NCI-H187 (cell line): ENCODE results near the gene KLK2.

Source experiments
- DNase-seq, 2 experiments: peaks; one replicate each; lab custom pipeline; 2025; lab: John Stamatoyannopoulos, UW

KLK2 gene

DNA sequence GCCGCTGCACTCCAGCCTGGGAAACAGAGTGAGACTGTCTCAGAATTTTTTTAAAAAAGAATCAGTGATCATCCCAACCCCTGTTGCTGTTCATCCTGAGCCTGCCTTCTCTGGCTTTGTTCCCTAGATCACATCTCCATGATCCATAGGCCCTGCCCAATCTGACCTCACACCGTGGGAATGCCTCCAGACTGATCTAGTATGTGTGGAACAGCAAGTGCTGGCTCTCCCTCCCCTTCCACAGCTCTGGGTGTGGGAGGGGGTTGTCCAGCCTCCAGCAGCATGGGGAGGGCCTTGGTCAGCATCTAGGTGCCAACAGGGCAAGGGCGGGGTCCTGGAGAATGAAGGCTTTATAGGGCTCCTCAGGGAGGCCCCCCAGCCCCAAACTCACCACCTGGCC lies at the start of gene KLK2:
Gene KLK2 (plus strand): TSS at position 384 of the 400 bp plus-strand sequence. CDS start 35 bp downstream, outside the sequence.
- no peak for DNase-seq

- DNase-seq = no peak
Observed at GRCh38 chr19:50826492-50827240, 46.6 kb upstream of the KLK2 start.

GRCh38 chr19:50827476-50827875 lies 45.8 kb upstream of the KLK2 start:
- no peak for DNase-seq

DNA sequence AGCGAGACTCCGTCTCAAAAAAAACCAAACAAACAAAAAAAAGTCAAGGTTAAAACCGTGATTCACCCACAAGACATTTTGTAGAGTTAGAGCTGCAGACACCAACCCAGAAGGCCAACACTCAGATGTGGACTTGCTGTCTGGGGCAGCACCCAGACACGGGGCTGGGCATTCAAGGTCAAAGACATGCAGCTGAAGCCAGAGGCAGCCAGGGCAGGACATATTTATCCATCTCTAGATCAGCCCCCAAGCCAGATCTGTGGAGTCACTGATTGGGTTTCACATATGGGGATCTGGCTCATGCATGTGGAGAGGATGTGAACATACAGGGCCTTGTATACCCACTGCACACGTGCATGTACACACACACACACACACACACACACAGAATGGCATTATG lies 43.4 kb upstream of the KLK2 start:
- DNase-seq = no peak

- DNase-seq = no peak
Observed at GRCh38 chr19:50830266-50831025, 42.8 kb upstream of the KLK2 start.

- no peak for DNase-seq
Observed at GRCh38 chr19:50831026-50831396, 42.2 kb upstream of the KLK2 start.

DNA sequence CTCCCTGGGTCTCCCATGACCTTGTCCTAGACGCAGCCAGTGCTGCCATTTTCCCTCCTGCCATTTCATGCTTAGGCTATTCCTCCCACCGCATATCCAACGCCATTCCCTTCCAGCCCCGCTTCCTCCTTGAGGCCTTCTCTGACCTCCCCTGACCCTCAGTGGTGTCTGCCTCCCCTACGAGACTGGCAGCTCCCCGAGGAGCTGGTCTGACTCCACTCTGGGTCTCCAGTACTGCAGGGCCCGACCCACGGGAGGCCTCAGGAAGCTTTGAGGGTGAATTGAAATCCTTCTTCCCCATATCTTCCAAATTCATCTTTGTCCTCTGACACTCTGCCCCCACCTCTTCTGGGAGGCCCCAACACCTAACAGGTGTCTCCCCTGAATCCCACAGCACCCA lies 40.6 kb upstream of the KLK2 start:
- no peak for DNase-seq

DNA sequence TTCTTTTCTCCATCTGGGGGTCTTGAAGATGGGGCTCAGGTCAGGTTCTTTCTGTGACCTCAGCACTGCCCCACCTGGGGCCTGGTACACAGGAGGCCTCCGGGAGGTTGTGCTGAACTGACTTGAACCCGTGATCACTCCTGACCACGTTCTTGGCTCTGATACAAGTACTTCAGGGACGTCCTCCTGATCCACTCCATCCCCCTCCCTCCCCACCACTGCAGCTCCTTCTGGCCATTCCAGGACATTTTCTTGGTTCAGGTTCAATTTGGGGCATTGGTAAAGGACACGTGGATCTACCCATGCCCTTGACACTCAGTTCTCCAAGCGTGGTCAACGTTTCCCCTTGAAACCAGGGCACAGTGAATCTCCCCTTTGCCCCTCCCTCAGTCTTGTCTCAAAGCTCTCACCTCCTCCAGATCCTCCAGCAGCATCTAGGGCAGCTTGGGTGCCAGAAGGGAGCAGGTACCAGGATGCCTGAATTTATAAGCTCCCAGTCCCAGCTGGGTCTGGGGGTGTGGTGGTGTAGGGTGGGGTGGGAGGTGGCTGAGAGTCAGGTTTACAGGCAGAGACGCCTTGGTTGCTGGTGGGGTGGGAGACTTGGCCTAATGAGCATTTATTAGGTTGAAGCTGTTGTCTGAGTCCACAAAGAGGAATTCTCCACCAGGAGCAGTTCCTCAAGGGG lies 40.0 kb upstream of the KLK2 start, which contains the start of gene KLK15:
Gene KLK15 (minus strand): TSS at position 458 of the 685 bp plus-strand sequence. CDS start 2,082 bp downstream, outside the sequence.
- no peak for DNase-seq

- no peak for DNase-seq
Observed at GRCh38 chr19:50833802-50834167, 39.5 kb upstream of the KLK2 start.

DNA sequence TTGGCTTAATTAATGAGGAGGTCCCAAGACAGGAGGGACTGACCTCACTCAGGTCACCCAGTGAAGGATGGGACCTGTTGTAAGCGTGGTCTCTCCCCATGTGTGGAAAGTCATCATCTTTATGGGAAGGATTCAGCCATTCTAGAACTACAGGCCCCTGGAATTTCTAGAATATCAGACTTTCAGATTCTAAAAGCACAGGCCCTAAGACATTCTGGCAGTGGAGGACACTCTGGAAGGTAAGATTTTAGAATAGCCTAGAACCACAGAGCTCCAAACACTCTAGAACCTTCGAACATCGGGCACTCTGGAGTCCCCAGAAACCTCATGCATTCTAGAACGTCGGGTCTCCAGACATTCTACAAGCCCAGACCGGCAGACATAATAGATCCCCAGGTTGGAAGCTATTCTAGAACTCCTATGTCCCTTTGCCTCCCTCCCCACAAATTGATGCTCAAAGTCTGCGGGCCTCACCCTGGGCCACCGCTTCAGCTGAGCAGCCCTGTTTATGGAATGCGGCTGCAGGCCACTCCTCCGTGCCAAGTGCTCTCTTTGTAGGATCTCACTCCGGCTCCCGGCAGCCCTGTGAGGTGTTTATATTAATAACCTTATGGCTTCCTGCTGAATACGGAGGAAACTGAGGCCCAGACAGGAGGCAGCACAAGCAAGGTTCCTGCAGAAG lies 38.0 kb upstream of the KLK2 start:
- no peak for DNase-seq

DNA sequence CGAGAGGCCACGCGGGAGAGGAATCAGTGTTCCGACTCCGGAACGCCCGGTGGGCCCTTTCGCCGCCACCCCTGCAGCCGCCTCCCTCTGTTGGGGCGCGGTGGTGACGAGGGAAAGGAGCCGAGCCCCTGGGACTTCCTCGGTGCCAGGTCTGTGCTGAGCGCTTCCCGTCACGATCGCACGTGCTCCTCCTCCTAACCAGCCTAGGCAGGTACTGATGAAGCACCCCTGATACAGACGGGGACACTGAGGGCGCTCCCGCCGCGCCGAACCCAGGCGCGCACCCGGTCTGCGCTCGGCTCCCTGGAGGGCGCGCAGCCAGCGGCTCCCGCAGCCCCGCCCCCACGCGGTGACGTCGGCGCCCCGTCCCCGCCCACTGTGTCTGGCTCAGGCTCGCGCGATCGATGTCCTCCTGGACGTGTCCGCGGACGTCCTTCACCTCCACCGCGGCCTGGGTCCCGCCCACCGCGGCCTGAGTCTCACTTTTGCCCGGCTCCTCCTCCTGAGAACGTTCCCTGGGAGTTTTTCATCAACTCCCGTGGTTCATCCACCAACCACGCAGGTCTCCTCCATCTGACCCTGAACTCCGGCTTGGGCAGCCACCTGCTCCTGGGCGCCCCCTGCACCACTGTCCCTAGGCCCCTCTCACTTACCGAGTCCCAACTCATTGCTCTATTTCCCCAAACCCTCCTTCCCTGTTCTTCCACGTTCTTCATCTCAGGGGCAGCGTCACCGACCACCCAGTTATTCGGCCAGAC lies 37.3 kb upstream of the KLK2 start:
- DNase-seq = peak; percentile 10 to 25

DNA sequence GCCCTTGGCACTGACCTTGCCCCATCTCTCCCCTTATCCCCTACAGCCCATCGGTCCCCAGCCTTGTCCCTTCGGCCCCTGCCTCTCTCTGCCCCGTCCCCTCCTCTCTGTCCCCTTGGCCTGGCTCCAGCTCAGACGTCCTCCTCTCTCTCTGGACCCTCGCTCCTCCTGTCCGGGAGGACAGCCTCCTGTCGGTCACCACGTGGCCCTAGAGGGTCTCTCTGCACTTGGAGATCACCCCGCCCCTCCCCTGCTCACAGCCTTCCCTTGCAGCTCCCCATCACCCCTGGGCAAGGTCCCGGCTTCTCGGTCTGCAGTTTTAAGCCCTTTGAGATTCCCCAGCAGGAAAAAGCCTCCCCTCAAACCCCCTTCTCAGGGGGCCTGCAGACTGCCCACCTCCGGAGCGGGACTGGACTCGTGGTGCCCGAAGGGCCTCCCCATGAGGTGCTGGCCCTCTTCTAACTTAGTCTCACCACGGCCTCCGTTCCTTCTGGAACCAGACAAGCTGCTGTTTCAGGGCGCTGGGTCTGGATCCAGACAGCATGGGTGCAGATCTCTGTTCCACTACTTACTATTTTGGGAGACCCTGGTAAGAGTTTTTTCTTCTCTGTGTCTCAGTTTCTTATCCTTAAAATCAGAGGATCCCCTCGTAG lies 36.6 kb upstream of the KLK2 start:
- DNase-seq = no peak

DNA sequence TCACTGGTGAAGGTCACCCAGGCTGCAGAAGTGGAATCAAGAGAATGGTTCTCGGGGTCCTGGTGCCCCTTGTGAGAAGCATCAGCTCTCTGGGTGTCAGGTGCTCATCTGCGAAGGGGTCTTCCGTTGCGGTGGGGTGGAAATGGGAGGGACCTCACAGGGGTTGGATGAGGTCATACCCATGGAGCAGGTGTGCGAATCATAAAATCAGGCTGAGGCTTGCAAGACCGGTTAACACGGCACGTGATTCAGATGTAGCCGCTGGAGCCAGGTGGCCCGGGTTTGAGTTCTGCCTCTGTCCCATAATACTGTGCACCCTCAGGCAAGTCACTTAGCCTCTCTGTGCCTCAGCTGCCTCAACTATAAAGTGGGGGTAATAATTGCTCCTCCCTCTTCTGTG lies 35.9 kb upstream of the KLK2 start:
- DNase-seq = no peak

DNA sequence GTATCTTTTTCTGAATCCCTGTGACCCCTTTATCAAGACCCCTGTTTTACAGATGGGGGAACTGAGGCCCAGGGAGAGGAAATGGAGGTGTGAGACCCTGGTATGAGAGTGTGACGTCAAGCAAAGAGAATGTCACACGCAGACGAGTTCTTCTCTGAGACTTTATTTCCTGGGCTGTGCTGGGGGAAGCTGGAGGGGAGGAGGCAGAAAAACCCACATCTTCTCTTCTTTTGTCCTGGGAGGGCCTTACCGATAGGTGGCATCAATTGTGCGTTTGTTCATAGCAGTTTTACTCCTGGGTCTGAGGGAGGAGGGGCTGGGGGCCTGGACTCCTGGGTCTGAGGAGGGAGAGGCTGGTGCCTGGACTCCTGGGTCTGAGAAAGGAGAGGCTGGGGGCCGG lies 35.0 kb upstream of the KLK2 start:
- DNase-seq = no peak

- no peak for DNase-seq
Observed at GRCh38 chr19:50839712-50840655, 33.3 kb upstream of the KLK2 start.

DNA sequence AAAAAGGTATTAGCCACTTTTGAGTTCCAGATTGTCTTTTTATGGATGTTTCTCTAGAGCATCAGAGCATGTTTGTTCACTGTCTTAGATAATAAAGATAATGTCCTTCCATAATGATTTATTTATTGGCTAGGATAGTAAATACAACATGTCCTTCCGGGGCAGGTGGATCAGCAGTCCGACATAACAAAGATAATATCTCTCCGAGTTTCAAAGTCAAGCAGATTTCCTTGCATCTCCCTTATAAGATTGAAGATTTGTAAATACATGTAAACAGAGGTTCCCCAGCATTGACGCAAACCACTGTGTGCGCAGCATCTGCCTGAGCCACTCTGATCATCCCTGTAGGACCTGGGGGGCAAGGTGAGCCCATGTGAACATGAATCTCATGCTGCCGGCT lies 31.1 kb upstream of the KLK2 start:
- DNase-seq = no peak

DNA sequence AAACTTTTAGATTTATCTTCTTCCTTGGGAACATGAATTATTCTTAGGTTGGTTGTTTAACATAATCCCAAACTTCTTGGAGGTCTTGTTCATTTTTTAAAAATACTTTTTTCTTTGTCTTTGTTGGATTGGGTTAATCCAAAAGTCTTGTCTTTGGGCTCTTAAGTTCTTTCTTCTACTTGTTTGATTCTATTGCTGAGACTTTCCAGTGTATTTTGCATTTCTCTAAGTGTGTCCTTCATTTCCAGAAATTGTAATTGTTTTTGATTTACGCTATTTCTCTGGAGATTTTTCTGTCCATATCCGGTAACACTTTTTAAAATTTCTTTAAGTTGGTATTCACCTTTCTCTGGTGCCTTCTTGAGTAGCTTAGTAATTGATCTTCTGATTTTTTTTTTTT lies 30.0 kb upstream of the KLK2 start:
- no peak for DNase-seq

DNA sequence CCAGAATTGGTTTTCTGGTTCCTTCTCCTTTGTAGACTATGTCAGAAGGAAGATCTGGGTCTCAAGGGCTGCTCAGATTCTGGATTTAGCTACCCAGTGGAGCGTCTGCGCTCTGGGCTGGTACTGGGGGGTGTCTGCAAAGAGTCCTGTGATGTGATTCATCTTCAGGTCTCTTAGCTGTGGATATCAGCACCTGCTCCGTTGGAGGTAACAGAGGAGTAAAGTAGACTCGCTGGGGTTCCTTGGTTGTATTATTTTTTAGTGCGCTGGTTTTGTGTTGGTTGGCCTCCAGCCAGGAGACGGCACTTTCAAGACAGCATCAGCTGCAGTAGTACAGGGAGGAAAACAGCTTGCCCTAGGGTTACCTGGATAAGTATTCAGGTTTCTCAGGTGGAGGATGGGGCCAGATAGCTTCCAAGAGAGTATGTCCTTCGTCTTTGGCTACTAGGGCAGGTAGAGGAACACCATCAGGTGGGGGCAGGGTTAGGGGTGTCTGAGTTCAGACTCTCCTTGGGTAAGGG lies 29.5 kb upstream of the KLK2 start:
- no peak for DNase-seq

GRCh38 chr19:50844296-50844935 lies 28.8 kb upstream of the KLK2 start:
- DNase-seq = no peak
